Measurements from ENCODE around the gene OGFOD3.
"Not testable (repeated sequence)": the region's sequence is repeated elsewhere in the genome, so short reads cannot be mapped to it uniquely, and the experiment has no call there.

OGFOD3 gene

DNA sequence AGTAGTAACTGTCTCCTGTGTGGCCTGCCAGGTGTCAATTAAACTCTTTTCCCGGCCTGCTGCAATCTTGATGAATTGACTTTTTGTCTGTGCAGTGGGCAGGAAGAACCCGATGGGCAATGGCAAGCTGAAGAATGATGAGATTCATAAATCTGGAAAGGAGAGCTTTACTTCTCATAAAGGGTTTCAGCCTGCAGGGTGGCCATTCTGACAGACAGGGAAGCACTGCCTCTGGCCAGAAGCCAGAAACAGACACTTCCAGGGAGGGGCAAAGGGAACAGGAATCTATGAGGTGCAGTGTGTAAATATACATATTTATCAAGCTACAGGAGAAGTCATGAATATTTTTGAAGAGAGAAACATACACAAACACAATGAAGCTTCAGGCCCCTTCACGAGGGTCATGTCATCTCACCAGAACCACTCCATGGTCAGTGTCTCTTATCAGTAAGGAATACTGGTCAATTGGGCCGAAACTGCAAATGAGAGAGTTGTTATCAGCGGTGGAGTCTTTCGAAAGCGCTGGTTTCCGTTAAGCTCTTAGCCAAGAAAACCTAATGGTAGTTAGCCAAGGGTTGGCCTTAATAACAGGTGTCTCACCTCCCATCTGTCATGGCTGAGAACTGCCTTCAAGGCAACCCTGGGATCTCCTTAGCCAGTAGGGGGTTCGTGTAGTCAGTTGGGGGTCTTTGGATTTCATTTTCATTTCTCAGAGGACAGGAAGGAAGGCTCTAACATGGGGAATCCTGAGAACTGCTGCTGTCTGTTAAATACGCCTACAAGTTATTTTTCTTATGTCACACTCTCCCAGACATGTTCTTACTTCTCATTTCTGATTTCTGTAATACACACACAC is 38.9 kb upstream of the OGFOD3 start:
- Histone ChIP-seq H3K9ac (ENCODE audit: low read depth, low read length) (peak overlapping the region; percentile 89; the same call in 1 of the 2 replicates), H3K27ac (ENCODE audit: low read length) (no peak overlapping the region), H3K4me3 (ENCODE audit: low read length) (peak overlapping the region; percentile 88), H3K9me3 (ENCODE audit: insufficient read depth, low read depth, low read length) (no peaks in the 10 kb centered on the region), H3K4me1 (ENCODE audit: insufficient read depth, low read length) (peaks cover 5% of the 10 kb centered on the region; the same call in 1 of the 2 replicates), H3K36me3 (ENCODE audit: insufficient read depth, low read depth, low read length) (peaks cover 12% of the 10 kb centered on the region), H3K27me3 (ENCODE audit: insufficient read depth, low read length) (no peaks in the 10 kb centered on the region)

DNA sequence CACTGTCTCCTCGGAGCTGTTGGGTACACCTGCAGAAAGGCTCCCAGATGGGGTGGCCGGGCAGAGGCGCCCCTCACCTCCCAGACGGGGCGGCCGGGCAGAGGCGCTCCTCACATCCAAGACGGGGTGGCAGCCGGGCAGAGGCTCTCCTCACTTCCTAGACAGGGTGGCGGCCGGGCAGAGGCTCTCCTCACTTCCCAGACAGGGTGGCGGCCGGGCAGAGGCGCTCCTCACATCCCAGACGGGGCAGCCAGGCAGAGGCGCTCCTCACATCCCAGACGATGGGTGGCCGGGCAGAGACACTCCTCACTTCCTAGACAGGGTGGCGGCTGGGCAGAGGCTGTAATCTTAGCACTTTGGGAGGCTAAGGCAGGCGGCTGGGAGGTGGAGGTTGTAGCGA is 35.3 kb upstream of the OGFOD3 start:
- not testable (repeated sequence) for H3K27me3 ChIP-seq (ENCODE audit: insufficient read depth, low read length); H3K9me3 ChIP-seq (ENCODE audit: insufficient read depth, low read depth, low read length); H3K27ac ChIP-seq (ENCODE audit: low read length); H3K4me3 ChIP-seq (ENCODE audit: low read length); H3K9ac ChIP-seq (ENCODE audit: low read depth, low read length); H3K36me3 ChIP-seq (ENCODE audit: insufficient read depth, low read depth, low read length)
- peaks cover 10% of the 10 kb centered on the region; the same call in 1 of the 2 replicates for H3K4me1 ChIP-seq (ENCODE audit: insufficient read depth, low read length)

DNA sequence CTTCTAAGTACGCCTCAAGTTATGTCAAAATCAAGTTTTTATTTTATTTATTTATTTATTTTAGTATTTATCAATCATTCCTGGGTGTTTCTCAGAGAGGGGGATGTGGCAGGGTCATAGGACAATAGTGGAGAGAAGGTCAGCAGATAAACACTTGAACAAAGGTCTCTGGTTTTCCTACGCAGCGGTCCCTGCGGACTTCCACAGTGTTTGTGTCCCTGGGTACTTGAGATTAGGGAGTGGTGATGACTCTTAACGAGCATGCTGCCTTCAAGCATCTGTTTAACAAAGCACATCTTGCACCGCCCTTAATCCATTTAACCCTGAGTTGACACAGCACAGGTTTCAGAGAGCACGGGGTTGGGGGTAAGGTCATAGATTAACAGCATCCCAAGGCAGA is 34.8 kb upstream of the OGFOD3 start:
- H3K9me3 ChIP-seq (ENCODE audit: insufficient read depth, low read depth, low read length); H3K27me3 ChIP-seq (ENCODE audit: insufficient read depth, low read length); H3K27ac ChIP-seq (ENCODE audit: low read length); H3K9ac ChIP-seq (ENCODE audit: low read depth, low read length); H3K4me3 ChIP-seq (ENCODE audit: low read length); H3K36me3 ChIP-seq (ENCODE audit: insufficient read depth, low read depth, low read length): not testable (repeated sequence)
- peaks cover 10% of the 10 kb centered on the region; the same call in 1 of the 2 replicates for H3K4me1 ChIP-seq (ENCODE audit: insufficient read depth, low read length)

DNA sequence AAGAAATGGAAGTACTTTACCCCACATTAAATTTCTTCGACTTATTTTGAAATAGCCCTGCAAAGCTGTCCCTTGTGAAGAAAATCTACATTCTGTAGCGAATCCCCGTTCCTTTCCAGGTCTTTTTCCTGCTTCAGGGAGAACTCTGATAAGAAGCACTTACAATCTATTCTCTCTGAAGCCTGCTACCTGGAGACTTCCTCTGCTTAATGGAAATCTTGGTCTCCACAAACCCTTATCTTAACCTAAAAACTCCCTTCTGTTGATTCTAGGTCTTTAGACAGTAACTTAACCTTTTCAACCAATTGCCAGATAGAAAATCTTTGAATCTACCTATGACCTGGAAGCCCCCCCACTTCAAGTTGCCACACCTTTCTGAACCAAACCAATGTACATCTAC is 33.8 kb upstream of the OGFOD3 start:
- no peak overlapping the region for H3K4me3 ChIP-seq (ENCODE audit: low read length)
- no peaks in the 10 kb centered on the region for H3K27me3 ChIP-seq (ENCODE audit: insufficient read depth, low read length)
- H3K36me3 ChIP-seq (ENCODE audit: insufficient read depth, low read depth, low read length): 0 out of 2 replicates have a peak, but pooled peaks cover 6% of the 10 kb centered on the region
- H3K4me1 ChIP-seq (ENCODE audit: insufficient read depth, low read length): peaks cover 5% of the 10 kb centered on the region; the same call in 1 of the 2 replicates
- no peak overlapping the region for H3K9ac ChIP-seq (ENCODE audit: low read depth, low read length)
- H3K27ac ChIP-seq (ENCODE audit: low read length): no peak overlapping the region
- no peaks in the 10 kb centered on the region for H3K9me3 ChIP-seq (ENCODE audit: insufficient read depth, low read depth, low read length)

DNA sequence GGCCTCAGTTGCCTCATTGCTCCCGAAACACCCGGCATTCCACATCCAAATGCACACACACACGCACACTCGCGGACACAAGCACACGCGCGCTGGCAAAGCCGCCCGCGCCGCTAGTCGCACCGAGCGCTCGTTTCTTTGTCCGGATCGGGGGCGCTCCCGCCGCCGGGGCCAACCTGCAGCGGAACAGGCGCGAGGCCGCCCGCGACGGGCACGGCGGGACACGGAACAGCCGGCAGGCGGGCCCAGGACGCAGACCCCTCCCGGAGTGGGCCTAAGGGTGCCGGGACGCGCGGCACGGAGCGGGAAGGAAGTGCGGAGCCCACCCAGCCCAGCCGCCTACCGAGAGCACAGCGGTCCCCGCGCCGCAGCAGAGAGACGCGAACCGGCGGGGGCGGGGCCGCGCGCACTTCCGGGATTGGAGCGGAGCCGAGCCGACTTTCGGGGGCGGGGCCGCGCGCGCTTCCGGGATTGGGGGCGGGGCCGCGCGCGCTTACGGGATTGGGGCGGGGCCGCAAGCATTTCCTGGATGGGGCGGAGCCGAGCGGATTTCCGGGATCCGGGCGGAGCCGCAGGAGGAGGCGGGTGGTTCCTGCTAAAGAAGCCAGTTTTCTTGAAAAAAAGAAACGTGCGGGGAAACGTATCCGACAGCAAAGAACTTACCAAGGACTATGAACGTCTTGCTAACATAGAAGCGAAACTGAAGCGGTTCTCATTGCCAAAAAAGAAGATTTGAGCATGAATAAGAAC is 32.1 kb upstream of the OGFOD3 start, which contains the start of gene CYBC1:
Gene CYBC1 (minus strand): TSS at position 396 of the 750 bp plus-strand sequence. CDS start 1,498 bp downstream, outside the sequence.
- peaks cover 5% of the 10 kb centered on the region; the same call in 1 of the 2 replicates for H3K4me1 ChIP-seq (ENCODE audit: insufficient read depth, low read length)
- peak within 1 kb of the TSS; percentile 83 for H3K9ac ChIP-seq (ENCODE audit: low read depth, low read length)
- no peaks in the 10 kb centered on the region for H3K27me3 ChIP-seq (ENCODE audit: insufficient read depth, low read length)
- no peak within 1 kb of the TSS for H3K27ac ChIP-seq (ENCODE audit: low read length)
- H3K36me3 ChIP-seq (ENCODE audit: insufficient read depth, low read depth, low read length): peaks cover 9% of the 10 kb centered on the region; the same call in 1 of the 2 replicates
- H3K9me3 ChIP-seq (ENCODE audit: insufficient read depth, low read depth, low read length): no peaks in the 10 kb centered on the region
- H3K4me3 ChIP-seq (ENCODE audit: low read length): peak within 1 kb of the TSS; percentile 82

DNA sequence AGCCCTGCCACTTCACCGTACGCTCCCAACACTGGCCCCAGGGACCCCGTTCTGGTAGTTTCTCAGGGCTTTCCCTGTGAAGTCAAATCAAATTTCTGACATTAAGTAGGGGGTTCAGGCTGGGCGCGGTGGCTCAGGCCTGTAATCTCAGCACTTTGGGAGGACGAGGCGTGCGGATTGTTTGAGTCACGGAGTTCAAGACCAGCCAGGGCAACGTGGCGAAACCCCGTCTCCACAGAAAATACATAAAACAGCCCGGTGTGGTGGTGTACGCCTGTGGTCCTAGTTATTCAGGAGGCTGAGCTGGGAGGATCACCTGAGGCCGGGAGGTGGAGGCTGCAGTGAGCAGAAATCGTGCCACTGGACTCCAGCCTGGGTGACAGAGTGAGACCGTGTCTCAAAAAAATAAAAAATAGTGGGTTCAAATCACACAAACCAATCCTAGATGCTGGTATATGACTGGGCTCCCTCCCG is 31.5 kb upstream of the OGFOD3 start:
- Histone ChIP-seq H3K4me1 (ENCODE audit: insufficient read depth, low read length) (peaks cover 5% of the 10 kb centered on the region; the same call in 1 of the 2 replicates), H3K36me3 (ENCODE audit: insufficient read depth, low read depth, low read length) (peaks cover 11% of the 10 kb centered on the region; the same call in 1 of the 2 replicates), H3K4me3 (ENCODE audit: low read length) (peak overlapping the region; percentile 80), H3K9ac (ENCODE audit: low read depth, low read length) (peak overlapping the region; percentile 83), H3K27ac (ENCODE audit: low read length) (no peak overlapping the region), H3K9me3 (ENCODE audit: insufficient read depth, low read depth, low read length) (no peaks in the 10 kb centered on the region), H3K27me3 (ENCODE audit: insufficient read depth, low read length) (no peaks in the 10 kb centered on the region)

DNA sequence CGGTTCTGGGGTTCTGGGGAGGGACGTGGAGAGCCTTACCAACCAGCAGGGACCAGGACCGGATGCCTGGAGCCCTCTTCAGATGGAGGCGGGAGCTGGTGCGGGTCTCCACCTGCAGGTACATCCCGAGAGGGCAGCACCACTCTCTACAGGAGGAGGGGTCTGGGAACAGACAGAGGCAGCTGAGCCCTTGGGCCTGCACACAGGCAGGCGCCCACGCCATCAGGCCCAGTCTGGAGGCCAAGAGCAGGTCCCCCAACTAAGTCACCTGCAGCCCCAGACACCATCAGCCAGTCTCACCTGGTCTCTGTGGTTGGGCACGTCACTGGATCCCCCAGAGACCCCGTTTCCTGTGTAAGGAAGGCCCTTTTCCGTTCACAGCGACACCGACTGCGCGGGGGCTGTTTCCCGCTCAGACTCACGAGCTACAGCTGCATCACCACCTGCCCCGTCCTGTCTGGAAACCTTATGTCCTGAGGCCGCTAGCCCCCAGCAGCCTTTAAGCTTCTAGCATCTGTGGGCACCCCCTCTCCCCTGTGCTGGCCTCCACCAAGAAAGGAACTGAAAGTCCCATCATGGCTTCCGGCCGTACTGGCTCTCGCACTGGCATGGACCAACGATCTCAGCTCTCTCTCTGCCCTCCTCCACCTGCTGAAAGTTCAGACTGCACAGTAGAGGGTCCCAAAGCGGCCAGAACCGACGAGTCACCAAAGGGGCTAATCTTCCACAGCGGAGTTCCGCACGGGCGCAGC is 30.9 kb upstream of the OGFOD3 start:
- Histone ChIP-seq H3K4me1 (ENCODE audit: insufficient read depth, low read length) (peaks cover 5% of the 10 kb centered on the region; the same call in 1 of the 2 replicates), H3K27ac (ENCODE audit: low read length) (no peak overlapping the region), H3K4me3 (ENCODE audit: low read length) (peak overlapping the region; percentile 80), H3K9me3 (ENCODE audit: insufficient read depth, low read depth, low read length) (no peaks in the 10 kb centered on the region), H3K27me3 (ENCODE audit: insufficient read depth, low read length) (no peaks in the 10 kb centered on the region), H3K9ac (ENCODE audit: low read depth, low read length) (peak overlapping the region; percentile 83; the same call in 1 of the 2 replicates), H3K36me3 (ENCODE audit: insufficient read depth, low read depth, low read length) (peaks cover 14% of the 10 kb centered on the region)

DNA sequence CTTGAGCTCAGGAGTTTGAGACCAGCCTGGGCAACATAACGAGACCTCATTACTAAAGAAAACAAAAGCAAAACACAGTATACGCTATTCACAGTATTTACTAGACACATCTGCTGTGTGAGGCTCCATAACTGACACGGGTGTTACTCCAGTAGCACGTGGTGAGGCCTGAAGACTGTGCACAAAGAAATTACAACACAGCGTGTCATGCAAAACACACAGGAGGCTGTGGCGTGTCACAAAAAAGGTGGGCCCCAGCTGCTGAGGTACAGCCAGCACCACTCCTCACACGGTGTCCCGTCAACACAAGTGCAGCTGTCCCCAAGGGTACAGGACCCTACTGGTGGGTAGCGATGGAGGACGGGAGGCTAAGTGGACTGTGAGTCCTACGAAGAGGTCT is 29.5 kb upstream of the OGFOD3 start:
- peaks cover 22% of the 10 kb centered on the region for H3K36me3 ChIP-seq (ENCODE audit: insufficient read depth, low read depth, low read length)
- H3K4me1 ChIP-seq (ENCODE audit: insufficient read depth, low read length): peaks cover 5% of the 10 kb centered on the region; the same call in 1 of the 2 replicates
- no peak overlapping the region for H3K27ac ChIP-seq (ENCODE audit: low read length)
- no peak overlapping the region for H3K9ac ChIP-seq (ENCODE audit: low read depth, low read length)
- no peaks in the 10 kb centered on the region for H3K27me3 ChIP-seq (ENCODE audit: insufficient read depth, low read length)
- no peaks in the 10 kb centered on the region for H3K9me3 ChIP-seq (ENCODE audit: insufficient read depth, low read depth, low read length)
- no peak overlapping the region for H3K4me3 ChIP-seq (ENCODE audit: low read length)

DNA sequence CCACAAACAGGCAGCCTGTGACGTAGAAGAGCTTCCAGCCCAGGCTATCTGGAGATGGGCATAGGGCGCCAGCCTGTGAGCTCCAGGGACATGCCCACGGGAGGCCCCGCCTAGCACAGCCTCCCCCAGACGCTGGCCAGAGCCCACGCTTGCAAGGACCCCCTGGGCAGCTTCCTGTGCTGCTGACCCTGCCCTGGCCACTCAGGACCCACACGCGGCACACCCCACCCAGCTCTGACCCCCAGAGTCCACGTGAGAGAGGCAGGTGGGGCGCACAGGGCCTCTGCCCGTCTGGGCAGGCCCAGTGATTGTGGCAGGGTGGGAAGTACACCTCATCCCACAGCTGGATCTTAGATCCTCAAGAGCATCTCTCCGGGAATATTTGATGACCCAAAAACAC is 28.3 kb upstream of the OGFOD3 start:
- H3K36me3 ChIP-seq (ENCODE audit: insufficient read depth, low read depth, low read length): peaks cover 27% of the 10 kb centered on the region
- no peaks in the 10 kb centered on the region for H3K27me3 ChIP-seq (ENCODE audit: insufficient read depth, low read length)
- H3K27ac ChIP-seq (ENCODE audit: low read length): no peak overlapping the region
- H3K9ac ChIP-seq (ENCODE audit: low read depth, low read length): no peak overlapping the region
- no peak overlapping the region for H3K4me3 ChIP-seq (ENCODE audit: low read length)
- peaks cover 5% of the 10 kb centered on the region; the same call in 1 of the 2 replicates for H3K4me1 ChIP-seq (ENCODE audit: insufficient read depth, low read length)
- no peaks in the 10 kb centered on the region for H3K9me3 ChIP-seq (ENCODE audit: insufficient read depth, low read depth, low read length)

DNA sequence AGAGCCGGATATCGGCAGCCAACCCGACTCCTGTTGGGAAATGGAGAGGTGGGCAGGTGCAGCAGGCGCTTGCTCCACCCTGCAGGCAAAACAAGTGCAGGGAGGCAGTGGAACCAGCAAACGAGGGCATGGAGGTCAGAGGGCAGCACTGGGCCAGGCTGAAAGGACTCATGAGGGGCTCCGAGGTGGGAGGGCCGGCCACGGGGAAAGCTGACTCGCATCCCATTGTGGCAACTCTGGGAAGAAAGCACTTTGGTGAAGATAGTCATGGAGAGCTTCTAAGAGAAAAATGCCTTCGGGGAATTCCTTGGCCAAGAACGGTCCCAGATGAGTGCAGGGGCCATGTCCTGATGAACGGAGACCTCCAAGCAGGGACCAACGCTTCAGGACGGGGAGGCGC is 27.7 kb upstream of the OGFOD3 start:
- no peak overlapping the region for H3K9ac ChIP-seq (ENCODE audit: low read depth, low read length)
- H3K27ac ChIP-seq (ENCODE audit: low read length): no peak overlapping the region
- no peak overlapping the region for H3K4me3 ChIP-seq (ENCODE audit: low read length)
- peaks cover 27% of the 10 kb centered on the region for H3K36me3 ChIP-seq (ENCODE audit: insufficient read depth, low read depth, low read length)
- no peaks in the 10 kb centered on the region for H3K9me3 ChIP-seq (ENCODE audit: insufficient read depth, low read depth, low read length)
- H3K4me1 ChIP-seq (ENCODE audit: insufficient read depth, low read length): peaks cover 2% of the 10 kb centered on the region
- H3K27me3 ChIP-seq (ENCODE audit: insufficient read depth, low read length): no peaks in the 10 kb centered on the region

DNA sequence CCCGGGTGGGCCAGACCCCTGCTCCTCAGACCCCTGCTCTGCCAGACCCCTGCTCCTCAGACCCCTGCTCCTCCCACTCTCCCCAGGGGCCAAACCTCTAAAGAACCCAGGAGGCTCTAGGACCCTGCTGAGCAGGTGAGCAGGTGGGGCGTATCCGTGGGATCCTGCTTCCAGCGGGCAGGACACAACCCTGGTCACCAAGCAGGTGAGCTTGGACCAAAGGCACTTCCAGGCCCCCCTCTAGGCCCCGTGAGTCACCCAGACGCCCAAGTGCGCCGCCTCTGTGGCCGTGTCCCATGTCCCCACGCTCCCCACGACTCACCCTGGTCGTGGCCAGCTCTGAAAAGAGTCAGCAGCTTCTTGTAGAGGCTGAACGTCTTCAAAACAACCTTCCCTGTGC is 27.2 kb upstream of the OGFOD3 start:
- H3K4me1 ChIP-seq (ENCODE audit: insufficient read depth, low read length): no peaks in the 10 kb centered on the region; the same call in none of the 2 replicates
- H3K27me3 ChIP-seq (ENCODE audit: insufficient read depth, low read length): no peaks in the 10 kb centered on the region
- no peak overlapping the region for H3K4me3 ChIP-seq (ENCODE audit: low read length)
- H3K9me3 ChIP-seq (ENCODE audit: insufficient read depth, low read depth, low read length): no peaks in the 10 kb centered on the region
- H3K27ac ChIP-seq (ENCODE audit: low read length): no peak overlapping the region
- H3K9ac ChIP-seq (ENCODE audit: low read depth, low read length): no peak overlapping the region
- H3K36me3 ChIP-seq (ENCODE audit: insufficient read depth, low read depth, low read length): peaks cover 27% of the 10 kb centered on the region
